PC-3 (cell line): ENCODE results near the gene HMOX2. TPM values are rescaled to one million over a fixed set of nuclear protein-coding genes. Genes with fewer than 3 reads are reported as not detected.

ENCODE experiments used
- ATAC-seq: fragments of 200-7000 bp; cut with Tn5 transposase; 2 replicates; pipeline ENCODE4 v1.9.1; 2020; ENCODE audit warnings: mild to moderate bottlenecking, moderate library complexity
- Bru-seq: library from RNA; stranded (reverse); fragments of 400-500 nt; gene quantifications from one replicate; lab custom pipeline; 2021; lab: Mats Ljungman, UMichigan
- BruChase-seq, 2 experiments: library from RNA; stranded (reverse); fragments of 400-500 nt; gene quantifications; one replicate each; lab custom pipeline; 2021; lab: Mats Ljungman, UMichigan
- BruUV-seq: library from RNA; stranded (reverse); fragments of 400-500 nt; replicated peaks from 2 replicates; lab custom pipeline; 2021; lab: Mats Ljungman, UMichigan
- CTCF ChIA-PET: fragments of 300-600 bp; sonication (Branson Sonifier 250); formaldehyde crosslinking; loops from one replicate; lab custom pipeline; 2022; ENCODE audit warnings: antibody characterized with exemption; lab: Charles Lee
- POLR2A ChIA-PET: fragments of 300-600 bp; sonication (Branson Sonifier 250); formaldehyde crosslinking; loops from one replicate; lab custom pipeline; 2022; ENCODE audit warnings: antibody characterized with exemption; ENCODE audit not compliant: unreplicated experiment; lab: Charles Lee
- DNase-seq: peaks from one replicate; pipeline ENCODE4 v3.0.0-alpha.2; 2015
- H2AFZ ChIP-seq: fragments of 300-600 bp; sonication (generic); 2 replicates; pipeline ENCODE4 v1.6.0; 2016; ENCODE audit warnings: antibody characterized with exemption, low read length
- H3F3A ChIP-seq: fragments of 300-600 bp; sonication (generic); one replicate; pipeline ENCODE4 v1.6.0; 2017; ENCODE audit warnings: antibody characterized with exemption, low read length, control low read depth, mild to moderate bottlenecking; ENCODE audit not compliant: unreplicated experiment
- H3K27ac ChIP-seq: fragments of 300-600 bp; sonication (generic); 2 replicates; pipeline ENCODE4 v1.5.1; 2016; ENCODE audit warnings: mild to moderate bottlenecking, low read length
- H3K27me3 ChIP-seq: fragments of 300-600 bp; sonication (generic); 2 replicates; pipeline ENCODE4 v1.6.1; 2016; ENCODE audit warnings: low read length, mixed read lengths
- H3K36me3 ChIP-seq: fragments of 300-600 bp; sonication (generic); 2 replicates; pipeline ENCODE4 v1.6.1; 2016; ENCODE audit warnings: low read depth, mixed run types, low read length, mixed read lengths
- H3K4me1 ChIP-seq: fragments of 300-600 bp; sonication (generic); 2 replicates; pipeline ENCODE4 v1.5.1; 2016; ENCODE audit warnings: low read length; ENCODE audit not compliant: insufficient read depth
- H3K4me2 ChIP-seq: fragments of 300-600 bp; sonication (generic); 2 replicates; pipeline ENCODE4 v1.6.0; 2016; ENCODE audit warnings: low read length
- H3K4me3 ChIP-seq: fragments of 300-600 bp; sonication (generic); 2 replicates; pipeline ENCODE4 v1.5.1; 2016; ENCODE audit warnings: mild to moderate bottlenecking, low read length, mixed read lengths
- H3K79me2 ChIP-seq: fragments of 300-600 bp; sonication (generic); 2 replicates; pipeline ENCODE4 v1.6.1; 2017; ENCODE audit warnings: low read length, mixed read lengths
- H3K9ac ChIP-seq: fragments of 300-600 bp; sonication (generic); 2 replicates; pipeline ENCODE4 v1.6.0; 2016; ENCODE audit warnings: mild to moderate bottlenecking, low read length
- H3K9me2 ChIP-seq: fragments of 300-600 bp; sonication (generic); replicated peaks from 2 replicates; pipeline ENCODE4 v1.6.1; 2016; ENCODE audit warnings: mixed run types, low read length, mixed read lengths
- H3K9me3 ChIP-seq: fragments of 300-600 bp; sonication (generic); 2 replicates; pipeline ENCODE4 v1.6.1; 2016; ENCODE audit warnings: low read length, mixed read lengths
- H4K20me1 ChIP-seq: fragments of 300-600 bp; sonication (generic); 2 replicates; pipeline ENCODE4 v1.6.1; 2016; ENCODE audit warnings: low read length, mixed read lengths
- CTCF ChIP-seq: fragments of 300-600 bp; sonication (generic); conservative IDR thresholded peaks from 2 replicates; pipeline ENCODE4 v1.5.1; 2017; ENCODE audit warnings: antibody characterized with exemption, low read depth, mild to moderate bottlenecking, low read length
- EZH2 ChIP-seq: fragments of 300-600 bp; sonication (generic); IDR thresholded peaks from one replicate; pipeline ENCODE4 v1.6.1; 2017; ENCODE audit warnings: antibody characterized with exemption, mild to moderate bottlenecking, low read length; ENCODE audit not compliant: unreplicated experiment
- EZH2phosphoT487 ChIP-seq: fragments of 300-600 bp; sonication (generic); IDR thresholded peaks from 2 replicates; pipeline ENCODE4 v1.6.1; 2018; ENCODE audit warnings: mild to moderate bottlenecking, antibody characterized with exemption, low read length, borderline replicate concordance
- intact Hi-C: fragments of 100-400 bp; cut with micrococcal nuclease; formaldehyde crosslinking; loops from 2 replicates; pipeline ENCODE4 v1.9.0; 2023
- long read RNA-seq: library from polyadenylated mRNA; unstranded; transcript quantifications from one replicate; pipeline ENCODE4 v2.0.0, GENCODE V29; 2021; ENCODE audit not compliant: unreplicated experiment
- total RNA-seq: library from RNA; depleted of rRNA; stranded (reverse); fragments of >200 nt; gene quantifications from 2 replicates; pipeline ENCODE4 v1.2.3, GENCODE V29; 2014; rRNA removed

Gene HMOX2
- total RNA-seq (86.9 and 88.1 TPM in 2 replicates), Bru-seq, nascent RNA (percentile 58 among the genes with signal in this experiment), BruChase-seq, experiment 1, labeled RNA remaining after a 6-hour chase (percentile 64 among the genes with signal in this experiment), BruChase-seq, experiment 2, labeled RNA remaining after a 2-hour chase (percentile 59 among the genes with signal in this experiment)
- long read RNA-seq, transcript HMOX2-205 (7 exons, 1,797 nt), result minor isoform, 5 of 36 reads
- long read RNA-seq, transcript HMOX2-208 (6 exons, 2,147 nt), result major isoform, 23 of 36 reads
- long read RNA-seq, partial matches to known transcripts, result 2 of 36 reads
- long read RNA-seq, other reads (novel, unspliced or antisense), result 5 of 36 reads

DNA sequence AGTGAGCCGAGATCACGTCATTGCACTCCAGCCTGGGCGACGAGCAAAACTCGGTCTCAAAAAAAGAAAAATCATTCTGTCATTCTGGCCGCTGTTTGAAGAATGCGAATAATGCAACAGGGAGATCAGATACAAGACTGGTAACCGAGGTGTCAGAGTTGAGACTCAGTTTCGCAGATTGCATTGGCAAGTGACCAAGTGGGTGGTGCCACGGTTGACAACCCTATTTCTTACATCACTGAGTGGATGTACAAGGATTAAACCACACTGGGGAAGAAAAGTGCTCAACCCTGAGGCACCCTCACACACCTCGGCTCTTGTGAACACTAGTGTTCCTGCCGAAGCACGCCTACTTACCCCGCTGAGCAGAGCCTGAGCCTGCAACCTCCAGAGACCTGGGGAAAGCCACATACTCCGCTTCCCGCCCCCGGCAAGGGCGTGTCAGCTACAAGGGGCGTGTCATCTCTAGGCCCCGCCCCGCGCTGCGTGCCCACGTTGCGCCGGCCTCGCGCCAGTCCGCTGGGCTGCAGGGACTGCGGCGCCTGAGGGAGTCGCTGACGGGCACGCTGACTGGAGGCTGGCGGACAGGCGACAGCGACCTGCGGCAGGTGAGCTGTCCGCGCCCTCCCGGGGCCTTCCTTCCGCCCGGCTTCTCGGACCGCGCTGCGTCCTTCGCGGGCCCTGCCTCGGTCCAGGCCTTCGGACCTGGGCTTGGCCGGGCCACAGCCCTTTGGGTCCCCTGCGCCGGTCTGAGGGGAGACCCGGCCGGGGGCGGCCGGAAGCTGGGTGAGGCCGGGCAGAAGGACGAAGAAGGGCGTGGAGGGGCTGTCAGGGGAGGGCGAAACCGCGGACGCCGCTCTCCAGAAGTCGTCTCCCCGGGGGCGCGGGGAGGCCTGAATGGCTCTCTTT, at the start of gene HMOX2:
Gene HMOX2 (plus strand): TSS at position 519 of the 909 bp plus-strand sequence. CDS start 29,127 bp downstream, outside the sequence.
- no peak for TF ChIP-seq EZH2phosphoT487
- no peak for TF ChIP-seq EZH2
- TF ChIP-seq CTCF, result 0 out of 2 replicates have a peak, but pooled peaks have one; percentile 28
- H3K36me3 ChIP-seq, result no peaks in the 10 kb centered on the region
- intact Hi-C loops, result no loop called here
- no peaks in the 10 kb centered on the region for H3K9me2 ChIP-seq
- ChIA-PET CTCF (interaction anchor here (0.6 to 1.2 kb wide), 2 partner anchors 24 to 31 kb away, joined by 3 to 10 read pairs; no protein-coding TSS in a partner anchor), POLR2A (interaction anchor here (1.2 kb wide), 1 partner anchor 12 kb away, joined by 6 read pairs; no protein-coding TSS in a partner anchor)
- peak; percentile 84 for ATAC-seq
- peak within 1 kb of the TSS; percentile 93 for H3K4me3 ChIP-seq
- no peaks in the 10 kb centered on the region for H3K9me3 ChIP-seq
- H3K4me1 ChIP-seq, result peaks cover 27% of the 10 kb centered on the region
- peak within 1 kb of the TSS; percentile 67 for H2AFZ ChIP-seq
- peak within 1 kb of the TSS; percentile 87 for H3K4me2 ChIP-seq
- H3K9ac ChIP-seq, result peak within 1 kb of the TSS; percentile 79
- H3K27ac ChIP-seq, result peak within 1 kb of the TSS; percentile 34
- peaks cover 66% of the 10 kb centered on the region for H3K79me2 ChIP-seq
- H3F3A ChIP-seq, result no peaks in the 10 kb centered on the region
- peak; percentile 93 for DNase-seq
- H4K20me1 ChIP-seq, result no peaks in the 10 kb centered on the region
- BruUV-seq, result no TSS peak
- no peaks in the 10 kb centered on the region for H3K27me3 ChIP-seq

GRCh38 chr16:4426722-4427372, 49.4 kb upstream of the HMOX2 start:
- no peak for ATAC-seq
- H2AFZ ChIP-seq, result no peak overlapping the region
- ChIA-PET CTCF (no interaction called here), POLR2A (no interaction called here)
- DNase-seq, result no peak
- peak overlapping the region; percentile 98 for H3K4me2 ChIP-seq
- no peaks in the 10 kb centered on the region for H3K9me2 ChIP-seq
- peaks cover 19% of the 10 kb centered on the region; the same call in 1 of the 2 replicates for H3K4me1 ChIP-seq
- H3K36me3 ChIP-seq, result 0 out of 2 replicates have a peak, but pooled peaks cover 6% of the 10 kb centered on the region
- TF ChIP-seq CTCF (no peak), EZH2 (no peak), EZH2phosphoT487 (no peak)
- H3F3A ChIP-seq, result no peaks in the 10 kb centered on the region
- H3K79me2 ChIP-seq, result peaks cover 53% of the 10 kb centered on the region
- intact Hi-C loops, result no loop called here
- H3K27ac ChIP-seq, result peak overlapping the region; percentile 79
- peak overlapping the region; percentile 97 for H3K4me3 ChIP-seq
- no peaks in the 10 kb centered on the region for H4K20me1 ChIP-seq
- no peaks in the 10 kb centered on the region for H3K9me3 ChIP-seq
- BruUV-seq, result no TSS peak
- peak overlapping the region; percentile 98 for H3K9ac ChIP-seq
- no peaks in the 10 kb centered on the region for H3K27me3 ChIP-seq
